ENCODE results near the gene CDK14. TPM values are rescaled to one million over a fixed set of nuclear protein-coding genes. Genes with fewer than 3 reads are reported as not detected.

CDK14 gene
- total and polyA plus RNA-seq, 2 of the 8 experiments (the other 6 are each of a cell fraction or from before 2014, with no cell fraction given), result 5.5 to 47.3 TPM

DNA sequence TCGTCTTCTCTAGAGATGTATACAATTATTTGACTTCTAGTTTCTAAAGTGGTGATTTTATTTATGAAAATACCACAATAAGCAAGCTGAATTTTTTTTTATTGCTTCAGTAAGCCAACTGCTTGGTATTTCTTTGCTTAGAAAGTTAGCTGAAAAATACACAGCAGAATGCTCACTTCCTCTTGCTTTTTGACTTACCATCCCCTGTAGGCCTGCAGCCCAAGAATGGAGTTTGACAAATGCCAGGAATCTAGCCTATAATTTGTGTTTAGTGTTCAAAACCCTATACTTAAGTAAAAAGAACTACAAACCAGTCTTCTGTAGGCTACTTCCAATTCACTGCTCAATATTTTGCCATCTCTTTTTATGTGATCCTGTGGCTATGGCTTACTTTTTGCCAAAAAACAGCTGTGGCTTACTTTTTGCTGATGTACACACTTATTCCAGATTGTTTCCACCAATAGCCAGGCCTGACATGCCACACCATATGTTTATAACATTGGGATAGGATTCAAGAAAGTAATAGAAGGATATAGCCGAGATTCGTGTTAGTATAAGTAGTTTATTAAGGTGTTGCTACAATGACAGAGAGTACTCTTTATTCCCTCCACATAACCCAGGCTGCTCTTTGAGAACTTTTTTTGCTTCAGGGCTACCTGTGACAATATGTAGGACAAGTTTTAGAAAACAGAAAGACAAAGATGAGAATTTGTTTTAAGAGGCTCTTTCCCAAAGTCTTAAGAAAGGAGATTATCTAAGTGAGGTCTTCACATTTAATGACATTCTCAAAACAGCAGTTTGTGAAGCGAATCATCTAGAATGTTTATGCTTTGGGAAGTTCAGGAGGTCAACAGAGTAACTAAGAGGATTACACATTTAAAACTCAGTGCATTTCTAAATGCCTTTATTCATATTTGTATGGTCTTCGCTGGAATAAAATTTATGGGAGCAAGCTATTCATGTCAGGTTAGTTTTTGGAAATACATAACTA is 404.2 kb downstream of the CDK14 start:
- DNase-seq (ENCODE audit: low read depth in 1 of 2, low spot score in 2 of 2), result no peak
- Histone ChIP-seq H2BK12ac (ENCODE audit: low read depth, low read length) (no peak overlapping the region), H2AK5ac (ENCODE audit: low read depth, low read length) (no peak overlapping the region), H3K79me2 (ENCODE audit: control insufficient read depth in 1 of 2, insufficient read depth in 2 of 2, low read length in 2 of 2) (no peaks in the 10 kb centered on the region), H3K27ac (ENCODE audit: low read depth, low read length) (no peak overlapping the region), H3K79me1 (ENCODE audit: low read depth, low read length) (no peaks in the 10 kb centered on the region), H3K23me2 (ENCODE audit: low read depth, low read length) (no peaks in the 10 kb centered on the region), H3K4ac (replicated peaks; ENCODE audit: insufficient read length, low read depth, low read length) (no peak overlapping the region), H3K9me3 (ENCODE audit: insufficient read depth in 2 of 2, low read depth in 1 of 2, low read length in 1 of 2) (no peaks in the 10 kb centered on the region), H2BK20ac (ENCODE audit: low read length) (no peak overlapping the region), H2AFZ (ENCODE audit: low read length) (no peak overlapping the region), H3K36me3 (ENCODE audit: control insufficient read depth in 2 of 4, insufficient read depth in 4 of 4, low read length in 3 of 4) (no peaks in the 10 kb centered on the region), H3K9ac (replicated peaks in 1 of 4; ENCODE audit: extremely low read depth in 1 of 4, low read depth in 3 of 4, low read length in 3 of 4) (no peak overlapping the region), H3K18ac (ENCODE audit: extremely low read depth, low read length) (no peak overlapping the region), H3K56ac (replicated peaks; ENCODE audit: insufficient read length, low read depth, low read length) (no peak overlapping the region), H4K5ac (ENCODE audit: insufficient read length, low read depth, low read length) (no peak overlapping the region), H4K20me1 (replicated peaks in 1 of 2; ENCODE audit: control insufficient read depth in 1 of 2, insufficient read depth in 2 of 2, low read length in 2 of 2) (no peaks in the 10 kb centered on the region), H3K14ac (ENCODE audit: insufficient read length) (no peak overlapping the region), H3K4me2 (ENCODE audit: insufficient read depth in 1 of 2, low read depth in 2 of 2, low read length in 2 of 2) (no peak overlapping the region), H3K4me3 (ENCODE audit: extremely low read depth in 1 of 4, insufficient read depth in 2 of 4, low read depth in 3 of 4, low read length in 4 of 4) (no peak overlapping the region), H2BK5ac (ENCODE audit: low read depth, low read length) (no peak overlapping the region), H4K8ac (ENCODE audit: extremely low read depth, insufficient read depth, low read length) (no peak overlapping the region), H3K23ac (ENCODE audit: insufficient read length) (no peak overlapping the region), H3K4me1 (replicated peaks in 1 of 4; ENCODE audit: control insufficient read depth in 3 of 4, insufficient read depth in 4 of 4, low read length in 3 of 4) (no peaks in the 10 kb centered on the region), H3K27me3 (replicated peaks in 1 of 4; ENCODE audit: control insufficient read depth in 3 of 4, extremely low read depth in 1 of 4, insufficient read depth in 3 of 4, low read length in 3 of 4) (no peaks in the 10 kb centered on the region), H2BK15ac (ENCODE audit: low read length) (no peak overlapping the region), H2BK120ac (replicated peaks; ENCODE audit: low read depth, low read length) (no peak overlapping the region), H4K91ac (replicated peaks; ENCODE audit: insufficient read length, low read length) (no peak overlapping the region)
- FAIRE-seq, result no peak
- 89 to 100% methylated on average over 2 to 5 of the region's 5 CpGs for WGBS, 2 experiments (ENCODE audit: extremely low coverage in 1 of 2, insufficient coverage in 1 of 2, insufficient read length in 1 of 2, insufficient replicate concordance in 2 of 2, low coverage in 1 of 2, low lambda C conversion rate in 2 of 2, missing lambda C conversion rate in 1 of 2)
- ChIA-PET POLR2A (ENCODE audit: partially characterized antibody) (no interaction called here), CTCF (ENCODE audit: partially characterized antibody) (no interaction called here)
- TF ChIP-seq EP300 (IDR thresholded peaks at IDR 0.05; ENCODE audit: borderline replicate concordance in 1 of 2, low read depth in 2 of 2, low read length in 2 of 2), result no peak
- no peak for TF ChIP-seq TBP (IDR thresholded peaks at IDR 0.05; ENCODE audit: low read depth, low read length)
- no peak for TF ChIP-seq BACH1 (IDR thresholded peaks at IDR 0.05; ENCODE audit: low read length)
- TF ChIP-seq RXRA (IDR thresholded peaks at IDR 0.05; ENCODE audit: insufficient read depth, low read depth, low read length), result no peak
- no peak for TF ChIP-seq HDAC6 (IDR thresholded peaks at IDR 0.05; ENCODE audit: low read depth, low read length)
- TF ChIP-seq POU5F1 (IDR thresholded peaks at IDR 0.05; ENCODE audit: low read depth, low read length), result no peak
- no peak for TF ChIP-seq POLR2A (IDR thresholded peaks at IDR 0.05; ENCODE audit: control extremely low read depth in 1 of 2, low read depth in 2 of 2, low read length in 2 of 2)
